K562 (cell line): ENCODE data around the gene ZNF549. TPM values are rescaled to one million over a fixed set of nuclear protein-coding genes. Genes with fewer than 3 reads are reported as not detected.

Experiments
- ATAC-seq: fragments of 200-7000 bp; cut with Tn5 transposase; 3 replicates; pipeline ENCODE4 v1.9.1; 2020; ENCODE audit warnings: moderate library complexity
- BruUV-seq: library from RNA; stranded (reverse); fragments of 400-500 nt; replicated peaks from 2 replicates; lab custom pipeline; 2021; lab: Mats Ljungman, UMichigan
- CTCF ChIA-PET: fragments of 300-600 bp; formaldehyde crosslinking; extraction: SDS; loops from one replicate; lab custom pipeline; 2021; ENCODE audit warnings: low intra/inter-chr PET ratio; lab: Yijun Ruan, JAX
- POLR2A ChIA-PET: fragments of 300-600, 350-650 bp; sonication (Branson Sonifier 250); formaldehyde crosslinking; extraction: SDS; loops from one replicate; lab custom pipeline; 2021; ENCODE audit warnings: antibody characterized with exemption, inconsistent platforms; lab: Yijun Ruan, JAX
- DNase-seq, 4 experiments: peaks; one replicate each; pipeline versions ENCODE4 v3.0.0 to v3.0.0-alpha.2; 2011 to 2018; ENCODE audit warnings: low spot score in 3 of 4, mixed read lengths in 3 of 4; ENCODE audit errors: extremely low read depth in 1 of 4
- FAIRE-seq: peaks from 2 replicates; lab custom pipeline; 2011; peaks lifted over from hg19 to GRCh38; lab: Jason Lieb, UNC
- H2AFZ ChIP-seq: 2 replicates; pipeline ENCODE4 v1.6.0; 2011; ENCODE audit warnings: low read depth, low read length, control low read depth, inconsistent platforms
- H3K27ac ChIP-seq: fragments of 200-600 bp; 3 replicates; pipeline ENCODE4 v1.8.0; 2011; ENCODE audit warnings: low read depth, mild to moderate bottlenecking, control low read depth, inconsistent platforms, low read length, moderate library complexity, mixed read lengths; ENCODE audit errors: extremely low read depth
- H3K27me3 ChIP-seq, 2 experiments: fragments of 300-600 bp in 1 of 2; 2 replicates in 1 of 2; 3 replicates in 1 of 2; pipeline versions ENCODE4 v1.6.0 to v1.8.0; 2011; ENCODE audit warnings: inconsistent platforms in 2 of 2, low read length in 2 of 2, mild to moderate bottlenecking in 1 of 2, mixed read lengths in 1 of 2, moderate library complexity in 1 of 2; ENCODE audit not compliant: control insufficient read depth in 2 of 2, insufficient read depth in 2 of 2
- H3K36me3 ChIP-seq: fragments of 300-600 bp; 3 replicates; pipeline ENCODE4 v1.8.0; 2011; ENCODE audit warnings: mild to moderate bottlenecking, low read length, inconsistent platforms; ENCODE audit not compliant: control insufficient read depth, insufficient read depth
- H3K4me1 ChIP-seq, 2 experiments: fragments of 200-600 bp in 1 of 2; replicated peaks in 1 of 2; 2 replicates in 1 of 2; 3 replicates in 1 of 2; pipeline versions ENCODE4 v1.5.1 to v1.8.0; 2011; ENCODE audit warnings: inconsistent platforms in 2 of 2, low read length in 2 of 2, mild to moderate bottlenecking in 1 of 2, mixed read lengths in 1 of 2, moderate library complexity in 1 of 2; ENCODE audit not compliant: control insufficient read depth in 2 of 2, insufficient read depth in 2 of 2
- H3K4me2 ChIP-seq: 2 replicates; pipeline ENCODE4 v1.6.1; 2011; ENCODE audit warnings: low read length, control low read depth, inconsistent platforms, mixed read lengths; ENCODE audit not compliant: insufficient read depth
- H3K4me3 ChIP-seq: fragments of 200-600 bp; sonication (generic), shearing (Covaris generic); 2 replicates; pipeline ENCODE4 v1.5.1; 2016; ENCODE audit warnings: control low read depth, inconsistent platforms
- H3K79me2 ChIP-seq: fragments of 200-600 bp; 3 replicates; pipeline ENCODE4 v1.8.0; 2011; ENCODE audit warnings: low read length, inconsistent platforms; ENCODE audit not compliant: control insufficient read depth, insufficient read depth
- H3K9ac ChIP-seq, 2 experiments: 2 replicates each; pipeline versions ENCODE4 v1.6.0 to v1.6.1; 2011; ENCODE audit warnings: low read depth in 2 of 2, low read length in 2 of 2, control low read depth in 1 of 2, inconsistent platforms in 1 of 2, mild to moderate bottlenecking in 1 of 2, mixed read lengths in 1 of 2; ENCODE audit not compliant: insufficient read depth in 1 of 2
- H3K9me1 ChIP-seq: one replicate; pipeline ENCODE4 v1.6.0; 2011; ENCODE audit warnings: inconsistent platforms, mild to moderate bottlenecking, low read length, moderate library complexity; ENCODE audit not compliant: control insufficient read depth, insufficient read depth
- H3K9me3 ChIP-seq: replicated peaks from 2 replicates; pipeline ENCODE4 v1.5.1; 2011; ENCODE audit warnings: low read depth, low read length, inconsistent platforms; ENCODE audit not compliant: control insufficient read depth, insufficient read depth
- H4K20me1 ChIP-seq: replicated peaks from 2 replicates; pipeline ENCODE4 v1.6.1; 2011; ENCODE audit warnings: low read length, inconsistent platforms, mixed read lengths; ENCODE audit not compliant: control insufficient read depth, insufficient read depth
- BCOR ChIP-seq: fragments of 450-650 bp; IDR thresholded peaks from 2 replicates; pipeline ENCODE4 v1.6.1; 2016
- FOXA3 ChIP-seq, 2 experiments: fragments of 450-650 bp in 1 of 2; sonication (generic) in 1 of 2; formaldehyde crosslinking; IDR thresholded peaks in 1 of 2; conservative IDR thresholded peaks in 1 of 2; 2 replicates each; pipeline versions ENCODE4 v1.4.0 to v1.8.0; 2020 to 2022; ENCODE audit warnings: mild to moderate bottlenecking in 2 of 2, missing genetic modification reagents in 1 of 2
- GTF2A2 ChIP-seq: IDR thresholded peaks from 2 replicates; pipeline ENCODE4 v1.6.1; 2016; ENCODE audit warnings: mild to moderate bottlenecking, missing genetic modification characterization, missing compliant biosample characterization
- MYC ChIP-seq, 2 experiments: fragments of 250-450 bp in 1 of 2; sonication (Bioruptor Pico) in 1 of 2; IDR thresholded peaks; 2 replicates each; pipeline versions ENCODE4 v1.5.1 to v1.6.1; 2012 to 2021; ENCODE audit warnings: low read depth in 2 of 2, borderline replicate concordance in 1 of 2, improper control_type of control experiment in 1 of 2, low read length in 1 of 2, mild to moderate bottlenecking in 1 of 2, moderate library complexity in 1 of 2
- POLR2H ChIP-seq: IDR thresholded peaks from 2 replicates; pipeline ENCODE4 v1.6.1; 2016; ENCODE audit warnings: missing genetic modification characterization, low read depth, mild to moderate bottlenecking, control low read depth, missing compliant biosample characterization, moderate library complexity
- PRPF4 ChIP-seq: fragments of 200-400 bp; formaldehyde crosslinking; IDR thresholded peaks from one replicate; pipeline ENCODE4 v1.6.1; 2017; ENCODE audit warnings: low read length, low read depth, mild to moderate bottlenecking; ENCODE audit not compliant: insufficient read depth, poor library complexity, severe bottlenecking
- RUNX1 ChIP-seq: sonication (generic); IDR thresholded peaks from 2 replicates; pipeline ENCODE4 v1.6.1; 2016; ENCODE audit warnings: antibody characterized with exemption, low read depth
- ZBTB8A ChIP-seq: fragments of 450-650 bp; IDR thresholded peaks from 2 replicates; pipeline ENCODE4 v1.6.1; 2018; ENCODE audit warnings: mild to moderate bottlenecking, moderate library complexity; ENCODE audit not compliant: partially characterized antibody
- ZC3H11A ChIP-seq: IDR thresholded peaks from 2 replicates; pipeline ENCODE4 v1.6.1; 2012; ENCODE audit warnings: low read depth, low read length, improper control_type of control experiment
- ZC3H8 ChIP-seq: fragments of 450-650 bp; IDR thresholded peaks from 2 replicates; pipeline ENCODE4 v1.6.1; 2017
- ZNF24 ChIP-seq: fragments of 450-650 bp; IDR thresholded peaks from 2 replicates; pipeline ENCODE4 v1.6.1; 2016
- WGBS: fragments of 100-300 bp; shearing (Covaris generic); methylation state at CpG from one replicate; pipeline ENCODE4 v1.1.6; 2016; ENCODE audit warnings: low coverage, mixed read lengths; ENCODE audit not compliant: insufficient coverage; ENCODE audit errors: missing lambda C conversion rate; 5-methylcytosine and 5-hydroxymethylcytosine counted together
- in situ Hi-C: fragments of 300-500 bp; cut with MboI; formaldehyde crosslinking; loops from 4 replicates; pipeline ENCODE4 v1.15.0; 2018; ENCODE audit warnings: inconsistent platforms, mixed read lengths
- intact Hi-C: fragments of 100-400 bp; cut with micrococcal nuclease; formaldehyde crosslinking; loops from 2 replicates; pipeline ENCODE4 v1.14.2; 2022
- polyA plus RNA-seq, 8 experiments: library from polyadenylated mRNA; depleted of rRNA in 4 of 8; stranded (reverse) in 5 of 8; unstranded in 3 of 8; fragments of >200 nt; fragmentation: Nextera tagmentation in 2 of 8; fragmentation: Illumina TruSeq in 1 of 8; extraction: Ambion mirVana in 2 of 8; extraction: Trizol in 1 of 8; gene quantifications; 2 replicates each; pipeline versions ENCODE4 v1.2.1 to v1.2.3, GENCODE V29; 2011 to 2014; ENCODE audit warnings: inconsistent platforms in 1 of 8, missing spikeins in 1 of 8
- total RNA-seq, 7 experiments: library from RNA; depleted of rRNA in 6 of 7; stranded (reverse); fragments of >200 nt in 6 of 7; fragmentation: Illumina TruSeq in 2 of 7; extraction: Trizol in 2 of 7; gene quantifications; 2 replicates each; pipeline versions ENCODE4 v1.2.1 to v1.2.3, GENCODE V29; 2011 to 2021; ENCODE audit warnings: low replicate concordance in 1 of 7
- TF ChIP-seq, protein P1 (sequence below): fragments of 250-450 bp; sonication (Bioruptor Pico); IDR thresholded peaks from 2 replicates; pipeline ENCODE4 v1.4.0; 2020

Gene ZNF549
- total and polyA plus RNA-seq, 9 of the 15 experiments (the other 6 are each of a cell fraction or from before 2014, with no cell fraction given), result 0.03 to 0.68 (median 0.25) TPM

DNA sequence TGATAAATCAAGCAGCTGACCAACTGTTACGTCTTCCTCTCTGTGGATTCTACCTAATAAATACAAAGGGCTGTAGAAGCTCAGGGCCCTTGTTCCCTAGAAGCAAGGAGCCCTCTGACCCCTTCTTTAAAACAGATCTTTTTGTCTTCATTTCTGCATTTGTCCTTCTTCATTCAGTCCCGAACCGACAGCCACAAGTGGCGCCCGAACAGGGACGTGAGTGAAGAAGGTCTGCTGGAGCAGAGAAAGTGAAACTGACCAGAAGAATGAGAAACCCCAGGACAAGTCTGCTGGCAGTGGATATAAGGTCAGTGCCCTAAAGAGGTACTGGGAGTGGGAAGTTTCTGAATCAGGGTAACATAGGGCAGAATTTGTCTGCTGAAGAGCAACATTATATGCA, 14.3 kb upstream of the ZNF549 start:
- Histone ChIP-seq H4K20me1 (no peaks in the 10 kb centered on the region), H3K9me3 (no peaks in the 10 kb centered on the region; the same call in 1 of the 2 replicates), H3K9me1 (no peaks in the 10 kb centered on the region), H3K4me1 (no peaks in the 10 kb centered on the region), H3K9ac (no peak overlapping the region), H2AFZ (no peak overlapping the region), H3K4me2 (no peak overlapping the region), H3K27ac (no peak overlapping the region), H3K4me3 (no peak overlapping the region), H3K27me3 (no peaks in the 10 kb centered on the region), H3K79me2 (no peaks in the 10 kb centered on the region), H3K36me3 (no peaks in the 10 kb centered on the region)
- ATAC-seq, result no peak
- DNase-seq, result no peak
- intact Hi-C loops, result no loop called here
- in situ Hi-C loops, result no loop called here
- BruUV-seq, result no TSS peak
- TF ChIP-seq BCOR (no peak), RUNX1 (no peak), MYC (IDR thresholded peaks at IDR 0.05; ENCODE audit: low read depth, low read length) (no peak), MYC (CRISPR knock-in tag; IDR thresholded peaks at IDR 0.05; ENCODE audit: borderline replicate concordance, low read depth) (no peak), GTF2A2 (tag) (no peak), ZC3H8 (no peak), ZBTB8A (no peak)
- WGBS, result 0% methylated on average over 6 of the region's 6 CpGs
- ChIA-PET POLR2A (no interaction called here), CTCF (no interaction called here)
- no peak for FAIRE-seq

GRCh38 chr19:57515255-57515654, 11.9 kb upstream of the ZNF549 start:
- no peak overlapping the region for H3K9ac ChIP-seq
- H2AFZ ChIP-seq, result no peak overlapping the region
- H4K20me1 ChIP-seq, result no peaks in the 10 kb centered on the region
- WGBS, result 3% methylated on average over 5 of the region's 5 CpGs
- intact Hi-C loops (no loop called here), in situ Hi-C loops (no loop called here)
- POLR2A ChIA-PET, result no interaction called here
- BruUV-seq, result no TSS peak
- FAIRE-seq (no peak), ATAC-seq (no peak), DNase-seq (no peak)
- no peak overlapping the region for H3K4me3 ChIP-seq
- H3K79me2 ChIP-seq, result no peaks in the 10 kb centered on the region
- CTCF ChIA-PET, result no interaction called here
- H3K4me2 ChIP-seq, result no peak overlapping the region
- no peaks in the 10 kb centered on the region for H3K4me1 ChIP-seq
- no peaks in the 10 kb centered on the region for H3K9me1 ChIP-seq
- no peaks in the 10 kb centered on the region; the same call in 1 of the 2 replicates for H3K9me3 ChIP-seq
- H3K27ac ChIP-seq, result no peak overlapping the region
- no peaks in the 10 kb centered on the region for H3K36me3 ChIP-seq
- H3K27me3 ChIP-seq, result no peaks in the 10 kb centered on the region
- TF ChIP-seq ZC3H11A (no peak), ZNF24 (no peak), FOXA3 (CRISPR knock-in tag; conservative IDR thresholded peaks at IDR 0.05 in 1 of 2, IDR thresholded peaks at IDR 0.05 in 1 of 2) (no peak), POLR2H (tag) (no peak), PRPF4 (no peak)
- TF ChIP-seq, protein P1, sequence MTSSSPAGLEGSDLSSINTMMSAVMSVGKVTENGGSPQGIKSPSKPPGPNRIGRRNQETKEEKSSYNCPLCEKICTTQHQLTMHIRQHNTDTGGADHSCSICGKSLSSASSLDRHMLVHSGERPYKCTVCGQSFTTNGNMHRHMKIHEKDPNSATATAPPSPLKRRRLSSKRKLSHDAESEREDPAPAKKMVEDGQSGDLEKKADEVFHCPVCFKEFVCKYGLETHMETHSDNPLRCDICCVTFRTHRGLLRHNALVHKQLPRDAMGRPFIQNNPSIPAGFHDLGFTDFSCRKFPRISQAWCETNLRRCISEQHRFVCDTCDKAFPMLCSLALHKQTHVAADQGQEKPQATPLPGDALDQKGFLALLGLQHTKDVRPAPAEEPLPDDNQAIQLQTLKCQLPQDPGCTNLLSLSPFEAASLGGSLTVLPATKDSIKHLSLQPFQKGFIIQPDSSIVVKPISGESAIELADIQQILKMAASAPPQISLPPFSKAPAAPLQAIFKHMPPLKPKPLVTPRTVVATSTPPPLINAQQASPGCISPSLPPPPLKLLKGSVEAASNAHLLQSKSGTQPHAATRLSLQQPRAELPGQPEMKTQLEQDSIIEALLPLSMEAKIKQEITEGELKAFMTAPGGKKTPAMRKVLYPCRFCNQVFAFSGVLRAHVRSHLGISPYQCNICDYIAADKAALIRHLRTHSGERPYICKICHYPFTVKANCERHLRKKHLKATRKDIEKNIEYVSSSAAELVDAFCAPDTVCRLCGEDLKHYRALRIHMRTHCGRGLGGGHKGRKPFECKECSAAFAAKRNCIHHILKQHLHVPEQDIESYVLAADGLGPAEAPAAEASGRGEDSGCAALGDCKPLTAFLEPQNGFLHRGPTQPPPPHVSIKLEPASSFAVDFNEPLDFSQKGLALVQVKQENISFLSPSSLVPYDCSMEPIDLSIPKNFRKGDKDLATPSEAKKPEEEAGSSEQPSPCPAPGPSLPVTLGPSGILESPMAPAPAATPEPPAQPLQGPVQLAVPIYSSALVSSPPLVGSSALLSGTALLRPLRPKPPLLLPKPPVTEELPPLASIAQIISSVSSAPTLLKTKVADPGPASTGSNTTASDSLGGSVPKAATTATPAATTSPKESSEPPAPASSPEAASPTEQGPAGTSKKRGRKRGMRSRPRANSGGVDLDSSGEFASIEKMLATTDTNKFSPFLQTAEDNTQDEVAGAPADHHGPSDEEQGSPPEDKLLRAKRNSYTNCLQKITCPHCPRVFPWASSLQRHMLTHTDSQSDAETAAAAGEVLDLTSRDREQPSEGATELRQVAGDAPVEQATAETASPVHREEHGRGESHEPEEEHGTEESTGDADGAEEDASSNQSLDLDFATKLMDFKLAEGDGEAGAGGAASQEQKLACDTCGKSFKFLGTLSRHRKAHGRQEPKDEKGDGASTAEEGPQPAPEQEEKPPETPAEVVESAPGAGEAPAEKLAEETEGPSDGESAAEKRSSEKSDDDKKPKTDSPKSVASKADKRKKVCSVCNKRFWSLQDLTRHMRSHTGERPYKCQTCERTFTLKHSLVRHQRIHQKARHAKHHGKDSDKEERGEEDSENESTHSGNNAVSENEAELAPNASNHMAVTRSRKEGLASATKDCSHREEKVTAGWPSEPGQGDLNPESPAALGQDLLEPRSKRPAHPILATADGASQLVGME (CRISPR knock-in tag), result no peak
